ENCODE measurements around the gene GPR55. TPM values are rescaled to one million over a fixed set of nuclear protein-coding genes. Genes with fewer than 3 reads are reported as not detected.

Gene GPR55
- total RNA-seq, 1 experiment from 2014 or later, result not detected

GRCh38 chr2:230866756-230867523, 58.1 kb downstream of the GPR55 start:
- no peak for TF ChIP-seq CTCF (IDR thresholded peaks at IDR 0.05; ENCODE audit: unreplicated experiment)
- BruUV-seq (replicated peaks), result no TSS peak
- intact Hi-C loops (cut with micrococcal nuclease), result no loop called here
- ChIA-PET CTCF (no interaction called here), POLR2A (no interaction called here)
- Mint-ChIP-seq H3K4me3 (ENCODE audit: unreplicated experiment) (no peak overlapping the region), H3K27ac (ENCODE audit: low read depth, unreplicated experiment) (no peak overlapping the region), H3K4me1 (ENCODE audit: insufficient read depth, unreplicated experiment) (peaks cover 5% of the 10 kb centered on the region), H3K9me3 (ENCODE audit: unreplicated experiment) (no peaks in the 10 kb centered on the region), H3K27me3 (ENCODE audit: insufficient read depth, unreplicated experiment) (peaks cover 15% of the 10 kb centered on the region), H3K36me3 (ENCODE audit: insufficient read depth, unreplicated experiment) (peaks cover 5% of the 10 kb centered on the region)
- peak; percentile 62 for DNase-seq (ENCODE audit: unreplicated experiment)

- intact Hi-C loops (cut with micrococcal nuclease), result no loop called here
- TF ChIP-seq CTCF (IDR thresholded peaks at IDR 0.05; ENCODE audit: unreplicated experiment), result no peak
- BruUV-seq (replicated peaks), result no TSS peak
- peaks cover 5% of the 10 kb centered on the region for H3K4me1 Mint-ChIP-seq (ENCODE audit: insufficient read depth, unreplicated experiment)
- DNase-seq (ENCODE audit: unreplicated experiment), result no peak
- H3K36me3 Mint-ChIP-seq (ENCODE audit: insufficient read depth, unreplicated experiment), result peaks cover 5% of the 10 kb centered on the region
- H3K9me3 Mint-ChIP-seq (ENCODE audit: unreplicated experiment), result no peaks in the 10 kb centered on the region
- ChIA-PET CTCF (interaction anchor here (0.7 kb wide), 1 partner anchor 100 kb away, joined by 3 read pairs; no protein-coding TSS in a partner anchor), POLR2A (interaction anchor here (0.9 kb wide), 1 partner anchor 121 kb away, joined by 4 read pairs; no protein-coding TSS in a partner anchor)
- peak overlapping the region; percentile 88 for H3K4me3 Mint-ChIP-seq (ENCODE audit: unreplicated experiment)
- H3K27ac Mint-ChIP-seq (ENCODE audit: low read depth, unreplicated experiment), result no peak overlapping the region
- peaks cover 24% of the 10 kb centered on the region for H3K27me3 Mint-ChIP-seq (ENCODE audit: insufficient read depth, unreplicated experiment)
Measured at GRCh38 chr2:230865766-230866755, 59.0 kb downstream of the GPR55 start.

GRCh38 chr2:230865307-230865765, 59.7 kb downstream of the GPR55 start:
- POLR2A ChIA-PET, result interaction anchor here (0.9 kb wide), 1 partner anchor 122 kb away, joined by 4 read pairs; no protein-coding TSS in a partner anchor
- no peak for TF ChIP-seq CTCF (IDR thresholded peaks at IDR 0.05; ENCODE audit: unreplicated experiment)
- peak overlapping the region; percentile 88 for H3K4me3 Mint-ChIP-seq (ENCODE audit: unreplicated experiment)
- BruUV-seq (replicated peaks), result no TSS peak
- H3K9me3 Mint-ChIP-seq (ENCODE audit: unreplicated experiment), result no peaks in the 10 kb centered on the region
- CTCF ChIA-PET, result interaction anchor here (0.7 to 1.0 kb wide), 2 partner anchors 18 to 99 kb away, joined by 3 to 4 read pairs; no protein-coding TSS in a partner anchor
- peaks cover 32% of the 10 kb centered on the region for H3K27me3 Mint-ChIP-seq (ENCODE audit: insufficient read depth, unreplicated experiment)
- no peak overlapping the region for H3K27ac Mint-ChIP-seq (ENCODE audit: low read depth, unreplicated experiment)
- intact Hi-C loops (cut with micrococcal nuclease), result no loop called here
- H3K4me1 Mint-ChIP-seq (ENCODE audit: insufficient read depth, unreplicated experiment), result peaks cover 5% of the 10 kb centered on the region
- H3K36me3 Mint-ChIP-seq (ENCODE audit: insufficient read depth, unreplicated experiment), result peaks cover 5% of the 10 kb centered on the region
- no peak for DNase-seq (ENCODE audit: unreplicated experiment)

Measured in MCF 10A (cell line).